WTC11 (cell line): ENCODE results near the gene WIZ.

Experiments
- AFF4 ChIP-seq: sonication (generic); formaldehyde crosslinking; IDR thresholded peaks from 2 replicates; pipeline ENCODE4 v1.8.1; 2023; ENCODE audit warnings: mild to moderate bottlenecking, missing genetic modification reagents, borderline replicate concordance
- ARID4B ChIP-seq: sonication (generic); formaldehyde crosslinking; IDR thresholded peaks from 2 replicates; pipeline ENCODE4 v1.8.0; 2023; ENCODE audit warnings: missing genetic modification reagents, mild to moderate bottlenecking, borderline replicate concordance
- CBFB ChIP-seq: sonication (generic); formaldehyde crosslinking; IDR thresholded peaks from 2 replicates; pipeline ENCODE4 v1.8.1; 2022; ENCODE audit warnings: mild to moderate bottlenecking, low read depth, missing genetic modification reagents
- CTCF ChIP-seq: fragments of 200-600 bp; IDR thresholded peaks from 2 replicates; pipeline ENCODE4 v1.8.0; 2022; ENCODE audit warnings: antibody characterized with exemption
- ELF4 ChIP-seq: sonication (generic); formaldehyde crosslinking; IDR thresholded peaks from 2 replicates; pipeline ENCODE4 v1.8.1; 2022; ENCODE audit warnings: low read depth, mild to moderate bottlenecking, moderate library complexity, missing genetic modification reagents
- RELA ChIP-seq: sonication (generic); formaldehyde crosslinking; IDR thresholded peaks from 2 replicates; pipeline ENCODE4 v1.8.1; 2022; ENCODE audit warnings: missing genetic modification reagents, mild to moderate bottlenecking, borderline replicate concordance
- SP1 ChIP-seq: sonication (generic); formaldehyde crosslinking; conservative IDR thresholded peaks from 2 replicates; pipeline ENCODE4 v1.8.1; 2022; ENCODE audit warnings: missing genetic modification reagents
- TCF7 ChIP-seq: sonication (generic); formaldehyde crosslinking; IDR thresholded peaks from 2 replicates; pipeline ENCODE4 v1.8.0; 2022; ENCODE audit warnings: mild to moderate bottlenecking, low read depth, missing genetic modification reagents, moderate library complexity
- ZBTB43 ChIP-seq: sonication (generic); formaldehyde crosslinking; IDR thresholded peaks from 2 replicates; pipeline ENCODE4 v1.8.1; 2023; ENCODE audit warnings: mild to moderate bottlenecking, missing genetic modification reagents
- ZNF416 ChIP-seq: fragments of 250-450 bp; sonication (Bioruptor Pico); IDR thresholded peaks from 2 replicates; pipeline ENCODE4 v1.9.0; 2021; ENCODE audit warnings: mild to moderate bottlenecking, inconsistent platforms

- TF ChIP-seq ELF4 (CRISPR knock-in tag), result no peak
- TF ChIP-seq ZNF416 (CRISPR knock-in tag), result no peak
- TF ChIP-seq RELA (CRISPR knock-in tag), result no peak
- no peak for TF ChIP-seq CTCF
- no peak for TF ChIP-seq ARID4B (CRISPR knock-in tag)
- no peak for TF ChIP-seq AFF4
- TF ChIP-seq CBFB, result no peak
- no peak for TF ChIP-seq TCF7 (CRISPR knock-in tag)
- no peak for TF ChIP-seq ZBTB43 (CRISPR knock-in tag)
- no peak for TF ChIP-seq SP1
Observed at GRCh38 chr19:15488489-15489226, 38.9 kb upstream of the WIZ start.
